Epithelial cell of prostate (primary cell): ENCODE data around the gene CD160.

Experiments
- DNase-seq: peaks from one replicate; pipeline ENCODE4 v3.0.0-alpha.2; 2011; ENCODE audit warnings: low read depth, low spot score
- H3K27ac ChIP-seq: fragments of 450-650 bp; 2 replicates; pipeline ENCODE4 v1.5.1; 2017; ENCODE audit warnings: mild to moderate bottlenecking

CD160 gene

GRCh38 chr1:145788580-145788979 is 69.3 kb downstream of the CD160 start:
- no peak for DNase-seq
- no peak overlapping the region for H3K27ac ChIP-seq
